ENCODE results near the gene DNAJB13.
"Not testable (repeated sequence)": the region's sequence is repeated elsewhere in the genome, so short reads cannot be mapped to it uniquely, and the experiment has no call there.

The DNAJB13 gene

GRCh38 chr11:73932781-73933180 is 18.0 kb upstream of the DNAJB13 start:
- TF ChIP-seq SNAI2 (CRISPR knock-in tag; IDR thresholded peaks at IDR 0.05) (no peak), CSDC2 (CRISPR knock-in tag; IDR thresholded peaks at IDR 0.05) (no peak), GLIS3 (CRISPR knock-in tag; IDR thresholded peaks at IDR 0.05) (no peak), ZNF565 (CRISPR knock-in tag; conservative IDR thresholded peaks at IDR 0.05; ENCODE audit: low read depth) (no peak), TOX (CRISPR knock-in tag; IDR thresholded peaks at IDR 0.05; ENCODE audit: borderline replicate concordance) (no peak), BACH2 (CRISPR knock-in tag; IDR thresholded peaks at IDR 0.05; ENCODE audit: borderline replicate concordance) (no peak), ZFP30 (CRISPR knock-in tag; IDR thresholded peaks at IDR 0.05) (no peak), PPARA (CRISPR knock-in tag; IDR thresholded peaks at IDR 0.05; ENCODE audit: borderline replicate concordance) (no peak), TCF4 (CRISPR knock-in tag; IDR thresholded peaks at IDR 0.05; ENCODE audit: borderline replicate concordance) (no peak), ZNF8 (CRISPR knock-in tag; IDR thresholded peaks at IDR 0.05) (no peak), ZNF70 (CRISPR knock-in tag; IDR thresholded peaks at IDR 0.05) (no peak)
- TF ChIP-seq, protein P1, sequence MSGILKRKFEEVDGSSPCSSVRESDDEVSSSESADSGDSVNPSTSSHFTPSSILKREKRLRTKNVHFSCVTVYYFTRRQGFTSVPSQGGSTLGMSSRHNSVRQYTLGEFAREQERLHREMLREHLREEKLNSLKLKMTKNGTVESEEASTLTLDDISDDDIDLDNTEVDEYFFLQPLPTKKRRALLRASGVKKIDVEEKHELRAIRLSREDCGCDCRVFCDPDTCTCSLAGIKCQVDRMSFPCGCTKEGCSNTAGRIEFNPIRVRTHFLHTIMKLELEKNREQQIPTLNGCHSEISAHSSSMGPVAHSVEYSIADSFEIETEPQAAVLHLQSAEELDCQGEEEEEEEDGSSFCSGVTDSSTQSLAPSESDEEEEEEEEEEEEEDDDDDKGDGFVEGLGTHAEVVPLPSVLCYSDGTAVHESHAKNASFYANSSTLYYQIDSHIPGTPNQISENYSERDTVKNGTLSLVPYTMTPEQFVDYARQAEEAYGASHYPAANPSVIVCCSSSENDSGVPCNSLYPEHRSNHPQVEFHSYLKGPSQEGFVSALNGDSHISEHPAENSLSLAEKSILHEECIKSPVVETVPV (CRISPR knock-in tag; IDR thresholded peaks at IDR 0.05) = no peak
- ATAC-seq = no peak

DNA sequence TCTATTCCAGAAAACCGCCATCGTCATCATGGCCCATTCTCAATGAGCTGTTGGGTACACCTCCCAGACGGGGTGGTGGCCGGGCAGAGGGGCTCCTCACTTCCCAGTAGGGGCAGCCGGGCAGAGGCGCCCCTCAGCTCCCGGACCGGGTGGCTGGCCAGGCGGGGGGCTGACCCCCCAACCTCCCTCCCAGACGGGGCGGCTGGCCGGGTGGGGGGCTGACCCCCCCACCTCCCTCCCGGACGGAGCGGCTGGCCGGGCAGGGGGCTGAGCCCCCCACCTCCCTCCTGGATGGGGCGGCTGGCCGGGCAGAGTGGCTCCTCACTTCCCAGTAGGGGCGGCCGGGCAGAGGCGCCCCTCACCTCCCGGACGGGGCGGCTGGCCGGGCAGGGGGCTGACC is 14.8 kb upstream of the DNAJB13 start:
- ATAC-seq = not testable (repeated sequence)

GRCh38 chr11:73939096-73939495 is 11.7 kb upstream of the DNAJB13 start:
- no peak for ATAC-seq
- TF ChIP-seq PPARA (CRISPR knock-in tag; IDR thresholded peaks at IDR 0.05; ENCODE audit: borderline replicate concordance) = no peak
- TF ChIP-seq ZNF8 (CRISPR knock-in tag; IDR thresholded peaks at IDR 0.05) = no peak
- TF ChIP-seq OSR1 (CRISPR knock-in tag; IDR thresholded peaks at IDR 0.05) = no peak
- no peak for TF ChIP-seq TOX (CRISPR knock-in tag; IDR thresholded peaks at IDR 0.05; ENCODE audit: borderline replicate concordance)
- TF ChIP-seq BACH2 (CRISPR knock-in tag; IDR thresholded peaks at IDR 0.05; ENCODE audit: borderline replicate concordance) = no peak
- no peak for TF ChIP-seq ISL1 (CRISPR knock-in tag; IDR thresholded peaks at IDR 0.05)
- TF ChIP-seq, protein P2, sequence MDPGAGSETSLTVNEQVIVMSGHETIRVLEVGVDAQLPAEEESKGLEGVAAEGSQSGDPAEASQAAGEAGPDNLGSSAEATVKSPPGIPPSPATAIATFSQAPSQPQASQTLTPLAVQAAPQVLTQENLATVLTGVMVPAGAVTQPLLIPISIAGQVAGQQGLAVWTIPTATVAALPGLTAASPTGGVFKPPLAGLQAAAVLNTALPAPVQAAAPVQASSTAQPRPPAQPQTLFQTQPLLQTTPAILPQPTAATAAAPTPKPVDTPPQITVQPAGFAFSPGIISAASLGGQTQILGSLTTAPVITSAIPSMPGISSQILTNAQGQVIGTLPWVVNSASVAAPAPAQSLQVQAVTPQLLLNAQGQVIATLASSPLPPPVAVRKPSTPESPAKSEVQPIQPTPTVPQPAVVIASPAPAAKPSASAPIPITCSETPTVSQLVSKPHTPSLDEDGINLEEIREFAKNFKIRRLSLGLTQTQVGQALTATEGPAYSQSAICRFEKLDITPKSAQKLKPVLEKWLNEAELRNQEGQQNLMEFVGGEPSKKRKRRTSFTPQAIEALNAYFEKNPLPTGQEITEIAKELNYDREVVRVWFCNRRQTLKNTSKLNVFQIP (CRISPR knock-in tag; IDR thresholded peaks at IDR 0.05; ENCODE audit: borderline replicate concordance, low read depth) = no peak
- TF ChIP-seq CSDC2 (CRISPR knock-in tag; IDR thresholded peaks at IDR 0.05) = no peak

DNA sequence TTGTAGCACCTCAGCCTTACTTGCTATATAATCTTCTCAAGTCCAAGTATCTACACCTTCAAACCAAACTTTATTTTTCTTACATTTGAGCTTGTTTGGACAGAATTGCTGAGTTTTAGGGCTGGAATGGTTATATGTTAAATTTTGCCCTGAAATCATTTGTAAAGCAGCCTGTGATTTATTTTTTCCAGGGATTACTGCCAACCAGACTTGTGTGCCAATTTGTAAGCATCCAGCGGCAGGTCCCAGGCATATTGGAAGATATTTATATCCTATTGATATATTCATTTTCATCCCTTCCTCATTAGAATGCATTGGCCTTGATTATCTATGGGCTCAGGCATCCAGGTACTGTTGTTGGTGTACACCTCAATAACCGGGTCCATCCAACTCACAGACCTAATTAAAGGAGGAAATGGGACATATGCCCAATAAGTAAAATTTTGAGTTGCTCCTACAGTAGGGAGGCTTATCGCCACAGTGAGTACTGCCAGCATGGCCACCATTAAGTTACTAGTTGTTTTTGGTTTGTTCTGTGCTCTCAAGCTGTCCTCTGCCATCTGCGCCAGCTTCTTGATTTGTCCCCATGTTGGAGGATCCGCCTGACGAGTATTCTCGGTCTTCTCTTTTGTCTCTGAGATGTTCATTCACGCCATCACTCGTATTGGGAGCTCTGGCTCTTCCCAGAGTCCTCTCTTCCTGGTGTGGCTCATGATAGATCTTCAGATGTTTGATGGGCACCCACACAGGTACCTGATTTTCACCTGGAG is 9.8 kb upstream of the DNAJB13 start:
- TF ChIP-seq, protein P3, sequence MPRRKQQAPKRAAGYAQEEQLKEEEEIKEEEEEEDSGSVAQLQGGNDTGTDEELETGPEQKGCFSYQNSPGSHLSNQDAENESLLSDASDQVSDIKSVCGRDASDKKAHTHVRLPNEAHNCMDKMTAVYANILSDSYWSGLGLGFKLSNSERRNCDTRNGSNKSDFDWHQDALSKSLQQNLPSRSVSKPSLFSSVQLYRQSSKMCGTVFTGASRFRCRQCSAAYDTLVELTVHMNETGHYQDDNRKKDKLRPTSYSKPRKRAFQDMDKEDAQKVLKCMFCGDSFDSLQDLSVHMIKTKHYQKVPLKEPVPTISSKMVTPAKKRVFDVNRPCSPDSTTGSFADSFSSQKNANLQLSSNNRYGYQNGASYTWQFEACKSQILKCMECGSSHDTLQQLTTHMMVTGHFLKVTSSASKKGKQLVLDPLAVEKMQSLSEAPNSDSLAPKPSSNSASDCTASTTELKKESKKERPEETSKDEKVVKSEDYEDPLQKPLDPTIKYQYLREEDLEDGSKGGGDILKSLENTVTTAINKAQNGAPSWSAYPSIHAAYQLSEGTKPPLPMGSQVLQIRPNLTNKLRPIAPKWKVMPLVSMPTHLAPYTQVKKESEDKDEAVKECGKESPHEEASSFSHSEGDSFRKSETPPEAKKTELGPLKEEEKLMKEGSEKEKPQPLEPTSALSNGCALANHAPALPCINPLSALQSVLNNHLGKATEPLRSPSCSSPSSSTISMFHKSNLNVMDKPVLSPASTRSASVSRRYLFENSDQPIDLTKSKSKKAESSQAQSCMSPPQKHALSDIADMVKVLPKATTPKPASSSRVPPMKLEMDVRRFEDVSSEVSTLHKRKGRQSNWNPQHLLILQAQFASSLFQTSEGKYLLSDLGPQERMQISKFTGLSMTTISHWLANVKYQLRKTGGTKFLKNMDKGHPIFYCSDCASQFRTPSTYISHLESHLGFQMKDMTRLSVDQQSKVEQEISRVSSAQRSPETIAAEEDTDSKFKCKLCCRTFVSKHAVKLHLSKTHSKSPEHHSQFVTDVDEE (CRISPR knock-in tag; IDR thresholded peaks at IDR 0.05) = no peak
- TF ChIP-seq SNAI2 (CRISPR knock-in tag; IDR thresholded peaks at IDR 0.05) = no peak
- no peak for TF ChIP-seq TCF4 (CRISPR knock-in tag; IDR thresholded peaks at IDR 0.05; ENCODE audit: borderline replicate concordance)
- no peak for TF ChIP-seq OSR1 (CRISPR knock-in tag; IDR thresholded peaks at IDR 0.05)
- TF ChIP-seq ZNF70 (CRISPR knock-in tag; IDR thresholded peaks at IDR 0.05) = no peak
- TF ChIP-seq ISL1 (CRISPR knock-in tag; IDR thresholded peaks at IDR 0.05) = no peak
- no peak for TF ChIP-seq CREB5 (CRISPR knock-in tag; IDR thresholded peaks at IDR 0.05; ENCODE audit: low read depth)
- no peak for TF ChIP-seq BACH2 (CRISPR knock-in tag; IDR thresholded peaks at IDR 0.05; ENCODE audit: borderline replicate concordance)
- no peak for TF ChIP-seq RARB (CRISPR knock-in tag; IDR thresholded peaks at IDR 0.05)
- TF ChIP-seq PPARA (CRISPR knock-in tag; IDR thresholded peaks at IDR 0.05; ENCODE audit: borderline replicate concordance) = no peak
- TF ChIP-seq ZNF8 (CRISPR knock-in tag; IDR thresholded peaks at IDR 0.05) = no peak
- no peak for TF ChIP-seq ZC3H10 (CRISPR knock-in tag; IDR thresholded peaks at IDR 0.05)
- TF ChIP-seq, protein P4, sequence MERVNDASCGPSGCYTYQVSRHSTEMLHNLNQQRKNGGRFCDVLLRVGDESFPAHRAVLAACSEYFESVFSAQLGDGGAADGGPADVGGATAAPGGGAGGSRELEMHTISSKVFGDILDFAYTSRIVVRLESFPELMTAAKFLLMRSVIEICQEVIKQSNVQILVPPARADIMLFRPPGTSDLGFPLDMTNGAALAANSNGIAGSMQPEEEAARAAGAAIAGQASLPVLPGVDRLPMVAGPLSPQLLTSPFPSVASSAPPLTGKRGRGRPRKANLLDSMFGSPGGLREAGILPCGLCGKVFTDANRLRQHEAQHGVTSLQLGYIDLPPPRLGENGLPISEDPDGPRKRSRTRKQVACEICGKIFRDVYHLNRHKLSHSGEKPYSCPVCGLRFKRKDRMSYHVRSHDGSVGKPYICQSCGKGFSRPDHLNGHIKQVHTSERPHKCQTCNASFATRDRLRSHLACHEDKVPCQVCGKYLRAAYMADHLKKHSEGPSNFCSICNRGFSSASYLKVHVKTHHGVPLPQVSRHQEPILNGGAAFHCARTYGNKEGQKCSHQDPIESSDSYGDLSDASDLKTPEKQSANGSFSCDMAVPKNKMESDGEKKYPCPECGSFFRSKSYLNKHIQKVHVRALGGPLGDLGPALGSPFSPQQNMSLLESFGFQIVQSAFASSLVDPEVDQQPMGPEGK (CRISPR knock-in tag; IDR thresholded peaks at IDR 0.05; ENCODE audit: borderline replicate concordance) = no peak
- no peak for TF ChIP-seq ARNTL (CRISPR knock-in tag; IDR thresholded peaks at IDR 0.05; ENCODE audit: borderline replicate concordance, low read depth)
- no peak for TF ChIP-seq ESRRG (CRISPR knock-in tag; IDR thresholded peaks at IDR 0.05)
- TF ChIP-seq, protein P1 (CRISPR knock-in tag; IDR thresholded peaks at IDR 0.05) = no peak
- no peak for TF ChIP-seq GLIS3 (CRISPR knock-in tag; IDR thresholded peaks at IDR 0.05)
- TF ChIP-seq ZFP30 (CRISPR knock-in tag; IDR thresholded peaks at IDR 0.05) = no peak

More for the DNA sequence above, 9.8 kb upstream of the DNAJB13 start:
- ATAC-seq = no peak

Data from SK-N-SH treated with all-trans-retinoic acid at 6 μM for 48 hours (cell line).